Lower lobe of right lung (tissue), 2 donors: ENCODE data around the gene POLDIP2. TPM values are rescaled to one million over a fixed set of nuclear protein-coding genes. Genes with fewer than 3 reads are reported as not detected.

Experiments
- ATAC-seq, 2 donors: fragments of 200-7000 bp; cut with Tn5 transposase; one replicate each; pipeline ENCODE4 v1.9.1; 2020 to 2022; ENCODE audit warnings: mild to moderate bottlenecking in 2 of 2, moderate library complexity in 2 of 2
- DNase-seq: peaks from one replicate; pipeline ENCODE4 v3.0.0-alpha.2; 2020
- H3K27ac ChIP-seq: fragments of 200-600 bp; one replicate; pipeline ENCODE4 v1.8.0; 2022
- H3K27me3 ChIP-seq: fragments of 200-600 bp; one replicate; pipeline ENCODE4 v1.8.0; 2022; ENCODE audit warnings: low read depth
- H3K36me3 ChIP-seq: fragments of 200-600 bp; one replicate; pipeline ENCODE4 v1.8.0; 2022; ENCODE audit warnings: mild to moderate bottlenecking
- H3K4me1 ChIP-seq: fragments of 200-600 bp; one replicate; pipeline ENCODE4 v1.8.0; 2022
- H3K4me3 ChIP-seq: fragments of 200-600 bp; one replicate; pipeline ENCODE4 v1.8.0; 2022; ENCODE audit warnings: mild to moderate bottlenecking
- H3K9me3 ChIP-seq: fragments of 200-600 bp; one replicate; pipeline ENCODE4 v1.8.0; 2022
- intact Hi-C: fragments of 100-400 bp; cut with DNase I; formaldehyde crosslinking; loops from one replicate; pipeline ENCODE4 v1.11.0; 2022
- total RNA-seq: library from RNA; stranded (reverse); fragmentation: NEBNext Ultra II Directional; extraction: Animal tissue kit (Norgen Biotek cat#: 25700); gene quantifications from one replicate; pipeline ENCODE4 v1.2.1, GENCODE V29; 2021
- TF ChIP-seq, protein P1 (sequence below): fragments of 200-600 bp; IDR thresholded peaks from one replicate; pipeline ENCODE4 v1.8.0; 2022; ENCODE audit warnings: antibody characterized with exemption, mild to moderate bottlenecking
- donor health status: DM: no; HTN: yes; CAD: no; lungs with severe emphysema.

The POLDIP2 gene
- total RNA-seq, 1 donor from 2014 or later = 54.7 TPM

DNA sequence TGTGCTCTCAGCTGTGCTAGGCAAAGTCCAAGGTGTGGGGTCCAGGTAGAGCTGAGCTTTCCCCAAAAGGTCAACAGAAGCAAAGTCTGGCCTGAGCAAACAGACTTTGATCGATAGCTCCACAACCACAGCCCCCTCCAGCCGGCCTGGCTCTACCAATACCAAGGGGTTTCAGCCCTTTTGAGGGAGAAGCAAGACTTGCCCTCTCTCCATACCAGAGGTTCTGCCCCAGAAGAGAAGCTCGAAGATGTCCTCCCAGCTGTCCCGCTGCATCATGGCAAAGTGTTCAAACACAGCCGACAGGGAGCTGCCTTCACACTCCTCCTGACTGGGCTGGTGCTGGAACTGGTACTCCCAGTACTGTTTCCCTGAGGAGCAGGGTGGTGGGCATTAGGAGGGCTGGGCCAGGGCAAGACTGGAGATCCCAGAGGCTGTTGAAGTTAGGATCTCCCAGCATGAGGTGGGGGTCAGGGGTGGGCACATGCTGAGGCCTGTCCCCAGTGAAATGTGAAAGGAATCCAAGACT is 11.0 kb upstream of the POLDIP2 start:
- Histone ChIP-seq H3K4me1 (peaks cover 36% of the 10 kb centered on the region), H3K9me3 (no peaks in the 10 kb centered on the region), H3K27me3 (peaks cover 4% of the 10 kb centered on the region), H3K4me3 (no peak overlapping the region), H3K36me3 (peaks cover 17% of the 10 kb centered on the region), H3K27ac (no peak overlapping the region)
- DNase-seq = no peak
- no peak for ATAC-seq
- TF ChIP-seq, protein P1, sequence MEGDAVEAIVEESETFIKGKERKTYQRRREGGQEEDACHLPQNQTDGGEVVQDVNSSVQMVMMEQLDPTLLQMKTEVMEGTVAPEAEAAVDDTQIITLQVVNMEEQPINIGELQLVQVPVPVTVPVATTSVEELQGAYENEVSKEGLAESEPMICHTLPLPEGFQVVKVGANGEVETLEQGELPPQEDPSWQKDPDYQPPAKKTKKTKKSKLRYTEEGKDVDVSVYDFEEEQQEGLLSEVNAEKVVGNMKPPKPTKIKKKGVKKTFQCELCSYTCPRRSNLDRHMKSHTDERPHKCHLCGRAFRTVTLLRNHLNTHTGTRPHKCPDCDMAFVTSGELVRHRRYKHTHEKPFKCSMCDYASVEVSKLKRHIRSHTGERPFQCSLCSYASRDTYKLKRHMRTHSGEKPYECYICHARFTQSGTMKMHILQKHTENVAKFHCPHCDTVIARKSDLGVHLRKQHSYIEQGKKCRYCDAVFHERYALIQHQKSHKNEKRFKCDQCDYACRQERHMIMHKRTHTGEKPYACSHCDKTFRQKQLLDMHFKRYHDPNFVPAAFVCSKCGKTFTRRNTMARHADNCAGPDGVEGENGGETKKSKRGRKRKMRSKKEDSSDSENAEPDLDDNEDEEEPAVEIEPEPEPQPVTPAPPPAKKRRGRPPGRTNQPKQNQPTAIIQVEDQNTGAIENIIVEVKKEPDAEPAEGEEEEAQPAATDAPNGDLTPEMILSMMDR = no peak
- intact Hi-C loops = no loop called here

DNA sequence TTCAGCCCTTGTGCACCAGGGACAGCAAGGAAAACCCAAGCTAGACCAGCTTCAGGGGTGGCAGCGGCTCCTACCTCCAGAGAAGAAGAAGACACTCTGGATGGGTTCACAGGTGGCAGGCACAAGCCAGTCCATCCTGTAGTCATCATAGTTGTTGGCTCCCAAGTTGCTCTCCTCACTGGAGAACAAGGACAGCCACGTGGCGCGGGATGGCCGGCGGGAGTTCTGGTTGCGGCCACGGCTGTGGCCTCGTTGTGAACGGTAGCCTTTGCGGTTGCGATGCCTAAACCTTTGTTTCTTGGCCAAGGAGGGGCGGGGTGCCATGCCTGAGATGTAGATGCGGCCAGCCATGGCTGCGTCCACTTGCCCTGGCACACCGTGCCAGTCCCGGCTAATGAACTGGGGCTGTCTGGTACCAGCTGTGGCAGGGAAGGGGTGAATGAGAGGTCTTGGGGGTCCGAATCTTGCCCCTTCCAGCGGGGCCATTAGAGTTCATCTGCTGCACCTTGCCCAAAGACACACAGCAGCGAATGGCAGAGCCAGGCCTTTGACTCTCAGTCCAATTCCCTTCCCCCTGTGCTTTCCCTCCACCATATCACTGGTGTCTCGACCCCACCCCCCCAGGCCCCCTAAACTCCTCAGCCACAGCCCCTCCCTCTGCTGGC is 10.4 kb upstream of the POLDIP2 start:
- Histone ChIP-seq H3K36me3 (peaks cover 23% of the 10 kb centered on the region), H3K9me3 (no peaks in the 10 kb centered on the region), H3K27me3 (peaks cover under 1% of the 10 kb centered on the region), H3K4me3 (no peak overlapping the region), H3K27ac (no peak overlapping the region), H3K4me1 (peaks cover 30% of the 10 kb centered on the region)
- no peak for ATAC-seq
- TF ChIP-seq, protein P1 = no peak
- no peak for DNase-seq
- intact Hi-C loops = no loop called here

DNA sequence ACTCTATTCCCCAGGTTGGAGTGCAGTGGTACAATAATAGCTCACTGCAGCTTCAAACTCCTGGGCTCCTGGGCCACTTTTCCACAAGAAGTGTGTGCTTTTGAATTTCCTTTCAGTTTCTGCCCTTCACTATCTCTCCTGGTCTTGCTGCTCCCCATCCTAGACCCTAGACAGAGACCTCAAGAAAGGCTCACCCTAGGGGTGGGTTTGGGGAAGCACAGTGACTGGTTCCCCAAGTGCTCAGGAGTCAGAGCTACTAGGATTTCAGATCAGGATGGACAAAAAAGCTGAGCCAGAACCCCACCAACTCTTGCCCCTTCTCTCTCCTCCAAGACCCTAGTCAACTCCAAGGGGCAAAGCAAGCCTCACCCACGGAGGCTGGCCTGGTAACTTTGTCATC is 9.3 kb upstream of the POLDIP2 start:
- ATAC-seq = no peak
- TF ChIP-seq, protein P1 = no peak
- H3K36me3 ChIP-seq = peaks cover 35% of the 10 kb centered on the region
- H3K9me3 ChIP-seq = no peaks in the 10 kb centered on the region
- no peak overlapping the region for H3K27ac ChIP-seq
- peaks cover 18% of the 10 kb centered on the region for H3K4me1 ChIP-seq
- no peaks in the 10 kb centered on the region for H3K27me3 ChIP-seq
- no peak for DNase-seq
- H3K4me3 ChIP-seq = no peak overlapping the region
- intact Hi-C loops = no loop called here

DNA sequence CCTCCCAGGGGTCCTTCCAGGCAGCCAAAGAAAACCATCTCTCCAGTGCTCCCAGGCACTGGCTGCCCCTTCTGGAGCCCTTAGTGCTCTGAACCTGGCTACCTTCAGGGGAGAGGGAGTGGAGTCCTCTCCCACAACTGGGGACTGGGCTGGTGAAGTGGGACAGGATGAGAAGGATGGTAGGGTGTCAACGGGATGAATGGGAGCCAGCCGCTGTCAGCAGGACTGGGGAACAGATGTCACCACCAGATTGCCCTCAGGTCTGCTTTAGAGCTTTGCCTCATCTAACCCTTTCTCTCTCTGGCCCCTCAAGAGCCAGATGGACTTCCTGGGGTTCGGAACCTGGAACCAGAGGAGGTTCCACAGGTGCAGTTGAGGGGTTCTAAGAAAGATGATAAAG is 8.2 kb upstream of the POLDIP2 start:
- no peak overlapping the region for H3K4me3 ChIP-seq
- H3K4me1 ChIP-seq = peaks cover 7% of the 10 kb centered on the region
- H3K9me3 ChIP-seq = no peaks in the 10 kb centered on the region
- peaks cover 46% of the 10 kb centered on the region for H3K36me3 ChIP-seq
- no peak for DNase-seq
- H3K27ac ChIP-seq = no peak overlapping the region
- intact Hi-C loops = no loop called here
- TF ChIP-seq, protein P1 = no peak
- ATAC-seq = no peak
- H3K27me3 ChIP-seq = no peaks in the 10 kb centered on the region

DNA sequence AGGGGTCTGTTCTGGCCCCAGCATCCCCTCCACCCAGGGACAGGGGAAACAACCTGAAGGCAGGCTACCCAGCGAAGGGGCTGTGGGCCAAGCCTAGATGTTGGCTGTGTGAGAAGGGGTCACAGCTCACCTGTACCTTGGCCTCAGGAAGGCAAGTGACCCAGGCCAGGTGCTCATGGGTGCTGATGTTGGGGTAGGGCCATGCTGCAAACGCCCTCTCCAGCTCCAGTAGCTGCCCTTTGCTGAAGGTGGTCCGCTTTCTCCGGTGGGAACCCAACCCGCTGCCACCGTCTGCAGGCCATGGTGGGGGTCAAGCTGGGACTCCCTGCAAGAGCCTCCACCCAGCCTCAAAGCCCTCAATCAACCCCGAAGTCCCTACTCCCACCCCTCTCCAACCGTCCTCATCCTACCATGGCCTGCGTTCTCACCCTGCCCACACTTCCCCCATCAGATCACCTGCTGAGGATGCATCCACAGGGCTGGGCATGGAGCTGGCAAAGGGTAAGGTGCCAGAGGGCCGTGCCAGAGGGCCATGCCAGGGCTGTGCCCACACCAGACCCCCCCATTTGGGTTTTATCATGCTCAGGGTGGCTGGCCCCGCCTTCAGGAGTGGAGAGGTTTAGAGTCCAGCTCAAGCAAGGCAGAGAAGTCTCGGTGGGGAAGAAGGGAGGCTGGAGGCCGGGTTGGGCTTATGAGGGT is 7.5 kb upstream of the POLDIP2 start, which contains the start of gene SEBOX:
Gene SEBOX (minus strand): TSS at position 535 of the 699 bp plus-strand sequence. CDS start 48 bp downstream, at position 487.
- H3K4me1 ChIP-seq = peaks cover under 1% of the 10 kb centered on the region
- H3K4me3 ChIP-seq = no peak within 1 kb of the TSS
- intact Hi-C loops = no loop called here
- DNase-seq (no peak), ATAC-seq (no peak)
- TF ChIP-seq, protein P1 = no peak
- H3K36me3 ChIP-seq = peaks cover 52% of the 10 kb centered on the region
- no peaks in the 10 kb centered on the region for H3K27me3 ChIP-seq
- H3K9me3 ChIP-seq = no peaks in the 10 kb centered on the region
- H3K27ac ChIP-seq = no peak within 1 kb of the TSS
